ENCODE data around the gene TARS1. TPM values are rescaled to one million over a fixed set of nuclear protein-coding genes. Genes with fewer than 3 reads are reported as not detected.

Gene TARS1
- polyA plus RNA-seq, 1 donor from 2014 or later = 88.7 TPM

DNA sequence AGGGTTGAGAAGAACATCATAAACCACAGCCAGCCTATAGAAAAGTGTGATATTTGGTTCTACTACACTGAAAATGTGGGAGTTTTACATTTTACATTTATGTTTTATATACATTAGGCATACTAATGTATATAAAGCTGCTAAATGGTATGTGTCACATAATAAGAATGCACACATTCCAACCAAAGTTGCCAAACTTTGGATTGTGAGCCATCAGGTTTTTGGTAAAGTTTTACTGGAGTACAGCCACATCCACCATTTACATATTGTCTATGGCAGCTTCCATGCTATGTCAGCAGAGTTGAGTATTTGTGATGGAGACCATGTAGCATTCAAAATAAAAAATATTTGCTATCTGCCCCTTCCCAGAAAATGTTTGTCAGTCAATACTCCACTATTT lies 23.1 kb upstream of the TARS1 start:
- H4K20me1 ChIP-seq (ENCODE audit: insufficient read depth) = no peaks in the 10 kb centered on the region
- no peak overlapping the region for H3K4me2 ChIP-seq (ENCODE audit: low read length)
- no peaks in the 10 kb centered on the region for H3K9me3 ChIP-seq (ENCODE audit: low read length)
- no peaks in the 10 kb centered on the region for H3K36me3 ChIP-seq (ENCODE audit: insufficient read depth, low read length)
- H3K79me2 ChIP-seq (replicated peaks; ENCODE audit: insufficient read depth, low read length) = no peaks in the 10 kb centered on the region
- no peaks in the 10 kb centered on the region for H3K27me3 ChIP-seq (ENCODE audit: insufficient read depth, low read depth, low read length)
- H2AFZ ChIP-seq (ENCODE audit: low read depth, low read length) = no peak overlapping the region
- TF ChIP-seq POLR2AphosphoS5 (IDR thresholded peaks at IDR 0.05) (no peak), SMC3 (conservative IDR thresholded peaks at IDR 0.05; ENCODE audit: poor library complexity) (no peak), EP300 (conservative IDR thresholded peaks at IDR 0.05; ENCODE audit: poor library complexity, severe bottlenecking) (no peak), EZH2 (IDR thresholded peaks at IDR 0.05; ENCODE audit: borderline replicate concordance, insufficient read depth, low read length, poor library complexity, severe bottlenecking) (no peak), RAD21 (conservative IDR thresholded peaks at IDR 0.05) (no peak), TAF1 (IDR thresholded peaks at IDR 0.05; ENCODE audit: low read depth) (no peak), MXI1 (conservative IDR thresholded peaks at IDR 0.05; ENCODE audit: poor library complexity, severe bottlenecking) (no peak)
- TF ChIP-seq, protein P1, sequence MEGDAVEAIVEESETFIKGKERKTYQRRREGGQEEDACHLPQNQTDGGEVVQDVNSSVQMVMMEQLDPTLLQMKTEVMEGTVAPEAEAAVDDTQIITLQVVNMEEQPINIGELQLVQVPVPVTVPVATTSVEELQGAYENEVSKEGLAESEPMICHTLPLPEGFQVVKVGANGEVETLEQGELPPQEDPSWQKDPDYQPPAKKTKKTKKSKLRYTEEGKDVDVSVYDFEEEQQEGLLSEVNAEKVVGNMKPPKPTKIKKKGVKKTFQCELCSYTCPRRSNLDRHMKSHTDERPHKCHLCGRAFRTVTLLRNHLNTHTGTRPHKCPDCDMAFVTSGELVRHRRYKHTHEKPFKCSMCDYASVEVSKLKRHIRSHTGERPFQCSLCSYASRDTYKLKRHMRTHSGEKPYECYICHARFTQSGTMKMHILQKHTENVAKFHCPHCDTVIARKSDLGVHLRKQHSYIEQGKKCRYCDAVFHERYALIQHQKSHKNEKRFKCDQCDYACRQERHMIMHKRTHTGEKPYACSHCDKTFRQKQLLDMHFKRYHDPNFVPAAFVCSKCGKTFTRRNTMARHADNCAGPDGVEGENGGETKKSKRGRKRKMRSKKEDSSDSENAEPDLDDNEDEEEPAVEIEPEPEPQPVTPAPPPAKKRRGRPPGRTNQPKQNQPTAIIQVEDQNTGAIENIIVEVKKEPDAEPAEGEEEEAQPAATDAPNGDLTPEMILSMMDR (IDR thresholded peaks at IDR 0.05; ENCODE audit: poor library complexity, severe bottlenecking) = no peak
- TF ChIP-seq, protein P2, sequence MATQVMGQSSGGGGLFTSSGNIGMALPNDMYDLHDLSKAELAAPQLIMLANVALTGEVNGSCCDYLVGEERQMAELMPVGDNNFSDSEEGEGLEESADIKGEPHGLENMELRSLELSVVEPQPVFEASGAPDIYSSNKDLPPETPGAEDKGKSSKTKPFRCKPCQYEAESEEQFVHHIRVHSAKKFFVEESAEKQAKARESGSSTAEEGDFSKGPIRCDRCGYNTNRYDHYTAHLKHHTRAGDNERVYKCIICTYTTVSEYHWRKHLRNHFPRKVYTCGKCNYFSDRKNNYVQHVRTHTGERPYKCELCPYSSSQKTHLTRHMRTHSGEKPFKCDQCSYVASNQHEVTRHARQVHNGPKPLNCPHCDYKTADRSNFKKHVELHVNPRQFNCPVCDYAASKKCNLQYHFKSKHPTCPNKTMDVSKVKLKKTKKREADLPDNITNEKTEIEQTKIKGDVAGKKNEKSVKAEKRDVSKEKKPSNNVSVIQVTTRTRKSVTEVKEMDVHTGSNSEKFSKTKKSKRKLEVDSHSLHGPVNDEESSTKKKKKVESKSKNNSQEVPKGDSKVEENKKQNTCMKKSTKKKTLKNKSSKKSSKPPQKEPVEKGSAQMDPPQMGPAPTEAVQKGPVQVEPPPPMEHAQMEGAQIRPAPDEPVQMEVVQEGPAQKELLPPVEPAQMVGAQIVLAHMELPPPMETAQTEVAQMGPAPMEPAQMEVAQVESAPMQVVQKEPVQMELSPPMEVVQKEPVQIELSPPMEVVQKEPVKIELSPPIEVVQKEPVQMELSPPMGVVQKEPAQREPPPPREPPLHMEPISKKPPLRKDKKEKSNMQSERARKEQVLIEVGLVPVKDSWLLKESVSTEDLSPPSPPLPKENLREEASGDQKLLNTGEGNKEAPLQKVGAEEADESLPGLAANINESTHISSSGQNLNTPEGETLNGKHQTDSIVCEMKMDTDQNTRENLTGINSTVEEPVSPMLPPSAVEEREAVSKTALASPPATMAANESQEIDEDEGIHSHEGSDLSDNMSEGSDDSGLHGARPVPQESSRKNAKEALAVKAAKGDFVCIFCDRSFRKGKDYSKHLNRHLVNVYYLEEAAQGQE (IDR thresholded peaks at IDR 0.05; ENCODE audit: borderline replicate concordance) = no peak
- no peak overlapping the region for H3K4me3 ChIP-seq (ENCODE audit: low read length)
- no peak overlapping the region for H3K27ac ChIP-seq (ENCODE audit: low read length)
- no peak overlapping the region for H3K9ac ChIP-seq (ENCODE audit: low read length)
- H3K9me2 ChIP-seq (ENCODE audit: insufficient read depth, low read length) = no peaks in the 10 kb centered on the region
- H3F3A ChIP-seq (ENCODE audit: insufficient read depth, low read length, poor library complexity, severe bottlenecking) = no peaks in the 10 kb centered on the region

DNA sequence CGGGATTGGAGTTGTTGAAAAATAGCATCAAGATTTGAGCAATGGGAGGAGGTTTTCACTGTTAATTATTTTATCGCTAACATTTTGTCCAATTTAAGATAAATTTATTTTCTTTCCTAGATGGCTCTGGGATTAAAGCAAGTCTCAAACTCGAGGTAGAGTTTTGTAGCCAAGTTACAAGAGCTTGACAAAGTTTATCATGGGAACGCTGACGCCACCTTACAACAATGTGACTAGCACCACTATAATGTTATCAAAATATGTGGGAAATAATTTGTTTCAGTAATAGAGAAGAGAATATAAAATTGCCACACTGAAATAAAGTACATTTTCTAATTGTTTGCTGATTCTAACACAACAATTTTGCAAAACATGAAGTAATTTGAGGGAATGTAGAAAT lies 19.8 kb upstream of the TARS1 start:
- no peak for TF ChIP-seq TAF1 (IDR thresholded peaks at IDR 0.05; ENCODE audit: low read depth)

DNA sequence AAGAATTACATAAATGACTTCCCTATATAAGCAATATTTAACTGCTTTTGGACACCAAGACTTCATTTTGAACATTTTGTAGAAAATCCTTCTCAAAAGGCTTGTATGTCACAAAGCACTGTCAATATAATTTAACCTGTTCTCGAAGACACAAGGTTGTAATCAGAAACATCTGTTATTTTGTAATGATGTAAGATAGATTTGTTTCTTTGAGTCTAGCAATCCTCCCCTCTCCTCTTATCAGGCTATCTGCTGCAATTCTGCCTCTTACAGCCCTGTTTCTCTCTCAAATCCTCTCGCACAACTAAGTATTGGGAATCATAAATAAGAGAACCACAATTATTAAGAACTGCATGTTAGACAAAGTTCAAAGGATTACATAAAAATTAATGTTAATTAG lies 18.6 kb upstream of the TARS1 start:
- Histone ChIP-seq H3K27me3 (ENCODE audit: insufficient read depth, low read depth, low read length) (no peaks in the 10 kb centered on the region), H3K9ac (ENCODE audit: low read length) (no peak overlapping the region), H3K9me2 (ENCODE audit: insufficient read depth, low read length) (no peaks in the 10 kb centered on the region), H3K9me3 (ENCODE audit: low read length) (no peaks in the 10 kb centered on the region), H3F3A (ENCODE audit: insufficient read depth, low read length, poor library complexity, severe bottlenecking) (no peaks in the 10 kb centered on the region), H3K4me2 (ENCODE audit: low read length) (no peak overlapping the region), H2AFZ (ENCODE audit: low read depth, low read length) (no peak overlapping the region), H3K4me3 (ENCODE audit: low read length) (no peak overlapping the region), H3K36me3 (ENCODE audit: insufficient read depth, low read length) (no peaks in the 10 kb centered on the region), H3K79me2 (replicated peaks; ENCODE audit: insufficient read depth, low read length) (no peaks in the 10 kb centered on the region), H4K20me1 (ENCODE audit: insufficient read depth) (no peaks in the 10 kb centered on the region), H3K27ac (ENCODE audit: low read length) (no peak overlapping the region)
- TF ChIP-seq MXI1 (conservative IDR thresholded peaks at IDR 0.05; ENCODE audit: poor library complexity, severe bottlenecking) (no peak), EZH2 (IDR thresholded peaks at IDR 0.05; ENCODE audit: borderline replicate concordance, insufficient read depth, low read length, poor library complexity, severe bottlenecking) (no peak), RAD21 (conservative IDR thresholded peaks at IDR 0.05) (no peak), SMC3 (conservative IDR thresholded peaks at IDR 0.05; ENCODE audit: poor library complexity) (no peak), TAF1 (IDR thresholded peaks at IDR 0.05; ENCODE audit: low read depth) (no peak)
- TF ChIP-seq, protein P1 (IDR thresholded peaks at IDR 0.05; ENCODE audit: poor library complexity, severe bottlenecking) = no peak
- TF ChIP-seq, protein P2 (IDR thresholded peaks at IDR 0.05; ENCODE audit: borderline replicate concordance) = no peak

More for the DNA sequence above, 19.8 kb upstream of the TARS1 start:
- Histone ChIP-seq H3F3A (ENCODE audit: insufficient read depth, low read length, poor library complexity, severe bottlenecking) (no peaks in the 10 kb centered on the region), H2AFZ (ENCODE audit: low read depth, low read length) (no peak overlapping the region), H3K27ac (ENCODE audit: low read length) (no peak overlapping the region), H3K9ac (ENCODE audit: low read length) (no peak overlapping the region), H3K9me3 (ENCODE audit: low read length) (no peaks in the 10 kb centered on the region), H3K36me3 (ENCODE audit: insufficient read depth, low read length) (no peaks in the 10 kb centered on the region), H3K27me3 (ENCODE audit: insufficient read depth, low read depth, low read length) (no peaks in the 10 kb centered on the region), H3K9me2 (ENCODE audit: insufficient read depth, low read length) (no peaks in the 10 kb centered on the region), H3K4me2 (ENCODE audit: low read length) (no peak overlapping the region), H3K79me2 (replicated peaks; ENCODE audit: insufficient read depth, low read length) (no peaks in the 10 kb centered on the region), H3K4me3 (ENCODE audit: low read length) (no peak overlapping the region), H4K20me1 (ENCODE audit: insufficient read depth) (no peaks in the 10 kb centered on the region)

Data from neural cell (in vitro differentiated cells).